Stimulated activated CD4-positive, alpha-beta T cell treated with anti-CD3 and anti-CD28 coated beads, Interleukin-4, amount 100 ng/mL, for 48 hours (primary cell): ENCODE data around the gene PTCD2.

Experiments
- DNase-seq, 2 donors: peaks; one replicate each; pipeline ENCODE4 v3.0.0-alpha.2; 2020; ENCODE audit warnings: low read depth in 2 of 2

Gene PTCD2

GRCh38 chr5:72415616-72416325, 95.6 kb downstream of the PTCD2 start:
- DNase-seq, result no peak

- no peak for DNase-seq
Observed at GRCh38 chr5:72417333-72418062, 97.3 kb downstream of the PTCD2 start.
